SK-N-SH treated with all-trans-retinoic acid at 6 μM for 48 hours (cell line): ENCODE measurements around the gene VILL.

Source experiments
- ATAC-seq: fragments of 200-7000 bp; cut with Tn5 transposase; 3 replicates; pipeline ENCODE4 v1.9.1; 2020; ENCODE audit warnings: mild to moderate bottlenecking, moderate library complexity
- ARNTL ChIP-seq: fragments of 450-650 bp; formaldehyde crosslinking; IDR thresholded peaks from 2 replicates; pipeline ENCODE4 v1.5.0; 2020; ENCODE audit warnings: low read depth, mild to moderate bottlenecking, moderate library complexity, borderline replicate concordance
- BACH2 ChIP-seq: fragments of 250-450 bp; sonication (Bioruptor Pico); IDR thresholded peaks from 2 replicates; pipeline ENCODE4 v1.9.0; 2021; ENCODE audit warnings: mild to moderate bottlenecking, borderline replicate concordance
- CREB5 ChIP-seq: fragments of 250-450 bp; sonication (Bioruptor Pico); IDR thresholded peaks from 2 replicates; pipeline ENCODE4 v1.5.1; 2020; ENCODE audit warnings: low read depth, mild to moderate bottlenecking, moderate library complexity
- ESRRG ChIP-seq: fragments of 250-450 bp; sonication (Bioruptor Pico); IDR thresholded peaks from 2 replicates; pipeline ENCODE4 v1.6.1; 2021; ENCODE audit warnings: mild to moderate bottlenecking
- ISL1 ChIP-seq: fragments of 250-450 bp; sonication (Bioruptor Pico); IDR thresholded peaks from 2 replicates; pipeline ENCODE4 v2.1.2; 2022; ENCODE audit warnings: mild to moderate bottlenecking, moderate library complexity
- OSR1 ChIP-seq: fragments of 250-450 bp; sonication (Bioruptor Pico); IDR thresholded peaks from 2 replicates; pipeline ENCODE4 v1.8.0; 2022; ENCODE audit warnings: moderate library complexity, mild to moderate bottlenecking, inconsistent platforms
- PPARA ChIP-seq: fragments of 250-450 bp; sonication (Bioruptor Pico); IDR thresholded peaks from 2 replicates; pipeline ENCODE4 v1.5.0; 2020; ENCODE audit warnings: mild to moderate bottlenecking, borderline replicate concordance
- SNAI2 ChIP-seq: fragments of 250-450 bp; sonication (Bioruptor Pico); IDR thresholded peaks from 2 replicates; pipeline ENCODE4 v1.5.0; 2020; ENCODE audit warnings: mild to moderate bottlenecking, moderate library complexity
- ZC3H10 ChIP-seq: fragments of 250-450 bp; sonication (Bioruptor Pico); IDR thresholded peaks from 2 replicates; pipeline ENCODE4 v1.5.1; 2021; ENCODE audit warnings: mild to moderate bottlenecking, moderate library complexity
- ZFP3 ChIP-seq: fragments of 250-450 bp; sonication (Bioruptor Pico); IDR thresholded peaks from 2 replicates; pipeline ENCODE4 v1.5.0; 2020; ENCODE audit warnings: mild to moderate bottlenecking, moderate library complexity
- ZFP30 ChIP-seq: fragments of 450-650 bp; formaldehyde crosslinking; IDR thresholded peaks from 2 replicates; pipeline ENCODE4 v1.5.0; 2022; ENCODE audit warnings: mild to moderate bottlenecking, moderate library complexity
- ZNF565 ChIP-seq: fragments of 450-650 bp; formaldehyde crosslinking; conservative IDR thresholded peaks from 2 replicates; pipeline ENCODE4 v1.5.0; 2020; ENCODE audit warnings: low read depth, mild to moderate bottlenecking, moderate library complexity
- ZNF70 ChIP-seq: fragments of 450-650 bp; formaldehyde crosslinking; IDR thresholded peaks from 2 replicates; pipeline ENCODE4 v1.5.0; 2020; ENCODE audit warnings: mild to moderate bottlenecking, moderate library complexity
- ZNF8 ChIP-seq: fragments of 450-650 bp; formaldehyde crosslinking; IDR thresholded peaks from 2 replicates; pipeline ENCODE4 v1.5.0; 2020; ENCODE audit warnings: mild to moderate bottlenecking, moderate library complexity
- TF ChIP-seq, protein P1 (sequence below): fragments of 250-450 bp; sonication (Bioruptor Pico); IDR thresholded peaks from 2 replicates; pipeline ENCODE4 v1.5.1; 2021; ENCODE audit warnings: mild to moderate bottlenecking, moderate library complexity
- TF ChIP-seq, protein P2 (sequence below): fragments of 250-450 bp; sonication (Bioruptor Pico); IDR thresholded peaks from 2 replicates; pipeline ENCODE4 v1.5.0; 2020; ENCODE audit warnings: mild to moderate bottlenecking, moderate library complexity
- TF ChIP-seq, protein P3 (sequence below): fragments of 250-450 bp; sonication (Bioruptor Pico); IDR thresholded peaks from 2 replicates; pipeline ENCODE4 v1.8.0; 2021; ENCODE audit warnings: low read depth, mild to moderate bottlenecking, moderate library complexity, borderline replicate concordance
- TF ChIP-seq, protein P4 (sequence below): fragments of 250-450 bp; sonication (Bioruptor Pico); IDR thresholded peaks from 2 replicates; pipeline ENCODE4 v1.8.0; 2020; ENCODE audit warnings: mild to moderate bottlenecking, moderate library complexity, borderline replicate concordance

Gene VILL

GRCh38 chr3:37957539-37957936, 33.0 kb upstream of the VILL start:
- no peak for ATAC-seq

GRCh38 chr3:37961622-37962431, 28.8 kb upstream of the VILL start:
- TF ChIP-seq ZNF8 (CRISPR knock-in tag) (no peak), ZNF565 (CRISPR knock-in tag) (no peak)
- peak; percentile 44 for ATAC-seq

More at GRCh38 chr3:37957539-37957936, 33.0 kb upstream of the VILL start:
- no peak for TF ChIP-seq ARNTL (CRISPR knock-in tag)
- no peak for TF ChIP-seq BACH2 (CRISPR knock-in tag)
- TF ChIP-seq, protein P1, sequence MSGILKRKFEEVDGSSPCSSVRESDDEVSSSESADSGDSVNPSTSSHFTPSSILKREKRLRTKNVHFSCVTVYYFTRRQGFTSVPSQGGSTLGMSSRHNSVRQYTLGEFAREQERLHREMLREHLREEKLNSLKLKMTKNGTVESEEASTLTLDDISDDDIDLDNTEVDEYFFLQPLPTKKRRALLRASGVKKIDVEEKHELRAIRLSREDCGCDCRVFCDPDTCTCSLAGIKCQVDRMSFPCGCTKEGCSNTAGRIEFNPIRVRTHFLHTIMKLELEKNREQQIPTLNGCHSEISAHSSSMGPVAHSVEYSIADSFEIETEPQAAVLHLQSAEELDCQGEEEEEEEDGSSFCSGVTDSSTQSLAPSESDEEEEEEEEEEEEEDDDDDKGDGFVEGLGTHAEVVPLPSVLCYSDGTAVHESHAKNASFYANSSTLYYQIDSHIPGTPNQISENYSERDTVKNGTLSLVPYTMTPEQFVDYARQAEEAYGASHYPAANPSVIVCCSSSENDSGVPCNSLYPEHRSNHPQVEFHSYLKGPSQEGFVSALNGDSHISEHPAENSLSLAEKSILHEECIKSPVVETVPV: no peak
- no peak for TF ChIP-seq OSR1 (CRISPR knock-in tag)
- no peak for TF ChIP-seq SNAI2
- TF ChIP-seq, protein P2, sequence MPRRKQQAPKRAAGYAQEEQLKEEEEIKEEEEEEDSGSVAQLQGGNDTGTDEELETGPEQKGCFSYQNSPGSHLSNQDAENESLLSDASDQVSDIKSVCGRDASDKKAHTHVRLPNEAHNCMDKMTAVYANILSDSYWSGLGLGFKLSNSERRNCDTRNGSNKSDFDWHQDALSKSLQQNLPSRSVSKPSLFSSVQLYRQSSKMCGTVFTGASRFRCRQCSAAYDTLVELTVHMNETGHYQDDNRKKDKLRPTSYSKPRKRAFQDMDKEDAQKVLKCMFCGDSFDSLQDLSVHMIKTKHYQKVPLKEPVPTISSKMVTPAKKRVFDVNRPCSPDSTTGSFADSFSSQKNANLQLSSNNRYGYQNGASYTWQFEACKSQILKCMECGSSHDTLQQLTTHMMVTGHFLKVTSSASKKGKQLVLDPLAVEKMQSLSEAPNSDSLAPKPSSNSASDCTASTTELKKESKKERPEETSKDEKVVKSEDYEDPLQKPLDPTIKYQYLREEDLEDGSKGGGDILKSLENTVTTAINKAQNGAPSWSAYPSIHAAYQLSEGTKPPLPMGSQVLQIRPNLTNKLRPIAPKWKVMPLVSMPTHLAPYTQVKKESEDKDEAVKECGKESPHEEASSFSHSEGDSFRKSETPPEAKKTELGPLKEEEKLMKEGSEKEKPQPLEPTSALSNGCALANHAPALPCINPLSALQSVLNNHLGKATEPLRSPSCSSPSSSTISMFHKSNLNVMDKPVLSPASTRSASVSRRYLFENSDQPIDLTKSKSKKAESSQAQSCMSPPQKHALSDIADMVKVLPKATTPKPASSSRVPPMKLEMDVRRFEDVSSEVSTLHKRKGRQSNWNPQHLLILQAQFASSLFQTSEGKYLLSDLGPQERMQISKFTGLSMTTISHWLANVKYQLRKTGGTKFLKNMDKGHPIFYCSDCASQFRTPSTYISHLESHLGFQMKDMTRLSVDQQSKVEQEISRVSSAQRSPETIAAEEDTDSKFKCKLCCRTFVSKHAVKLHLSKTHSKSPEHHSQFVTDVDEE (CRISPR knock-in tag): no peak
- TF ChIP-seq ISL1: no peak
- TF ChIP-seq ZNF70: no peak
- TF ChIP-seq, protein P3, sequence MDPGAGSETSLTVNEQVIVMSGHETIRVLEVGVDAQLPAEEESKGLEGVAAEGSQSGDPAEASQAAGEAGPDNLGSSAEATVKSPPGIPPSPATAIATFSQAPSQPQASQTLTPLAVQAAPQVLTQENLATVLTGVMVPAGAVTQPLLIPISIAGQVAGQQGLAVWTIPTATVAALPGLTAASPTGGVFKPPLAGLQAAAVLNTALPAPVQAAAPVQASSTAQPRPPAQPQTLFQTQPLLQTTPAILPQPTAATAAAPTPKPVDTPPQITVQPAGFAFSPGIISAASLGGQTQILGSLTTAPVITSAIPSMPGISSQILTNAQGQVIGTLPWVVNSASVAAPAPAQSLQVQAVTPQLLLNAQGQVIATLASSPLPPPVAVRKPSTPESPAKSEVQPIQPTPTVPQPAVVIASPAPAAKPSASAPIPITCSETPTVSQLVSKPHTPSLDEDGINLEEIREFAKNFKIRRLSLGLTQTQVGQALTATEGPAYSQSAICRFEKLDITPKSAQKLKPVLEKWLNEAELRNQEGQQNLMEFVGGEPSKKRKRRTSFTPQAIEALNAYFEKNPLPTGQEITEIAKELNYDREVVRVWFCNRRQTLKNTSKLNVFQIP (CRISPR knock-in tag): no peak
- no peak for TF ChIP-seq ESRRG
- no peak for TF ChIP-seq ZC3H10
- TF ChIP-seq ZFP3 (CRISPR knock-in tag): no peak

DNA sequence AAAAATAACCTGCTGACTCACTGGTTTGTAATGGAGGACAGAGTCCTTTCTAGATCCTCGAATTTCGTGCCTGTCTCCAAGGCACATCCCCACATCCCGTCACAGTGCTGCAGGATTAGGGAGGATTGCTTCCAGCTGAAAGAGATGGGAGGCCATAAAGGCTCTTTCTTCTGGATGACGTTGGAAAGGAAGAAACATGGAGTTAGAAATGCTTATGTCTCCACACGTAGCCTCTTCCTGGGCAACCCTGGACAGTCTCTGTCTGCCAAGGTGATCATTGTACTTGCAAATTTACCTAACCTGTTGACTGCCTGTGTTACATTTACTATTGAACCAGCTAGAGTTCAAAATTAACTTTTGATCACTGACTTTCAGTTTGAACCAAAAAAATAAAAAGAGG, 27.6 kb upstream of the VILL start:
- peak; percentile 41; the same call in 2 of the 3 replicates for ATAC-seq
- TF ChIP-seq CREB5 (no peak), SNAI2 (no peak), ZC3H10 (no peak), ZFP30 (CRISPR knock-in tag) (no peak), ISL1 (no peak), ESRRG (no peak), BACH2 (CRISPR knock-in tag) (no peak), ZNF565 (CRISPR knock-in tag) (no peak), PPARA (no peak), ZNF70 (no peak), ZFP3 (CRISPR knock-in tag) (no peak)
- TF ChIP-seq, protein P2 (CRISPR knock-in tag): no peak
- TF ChIP-seq, protein P1: no peak
- TF ChIP-seq, protein P4, sequence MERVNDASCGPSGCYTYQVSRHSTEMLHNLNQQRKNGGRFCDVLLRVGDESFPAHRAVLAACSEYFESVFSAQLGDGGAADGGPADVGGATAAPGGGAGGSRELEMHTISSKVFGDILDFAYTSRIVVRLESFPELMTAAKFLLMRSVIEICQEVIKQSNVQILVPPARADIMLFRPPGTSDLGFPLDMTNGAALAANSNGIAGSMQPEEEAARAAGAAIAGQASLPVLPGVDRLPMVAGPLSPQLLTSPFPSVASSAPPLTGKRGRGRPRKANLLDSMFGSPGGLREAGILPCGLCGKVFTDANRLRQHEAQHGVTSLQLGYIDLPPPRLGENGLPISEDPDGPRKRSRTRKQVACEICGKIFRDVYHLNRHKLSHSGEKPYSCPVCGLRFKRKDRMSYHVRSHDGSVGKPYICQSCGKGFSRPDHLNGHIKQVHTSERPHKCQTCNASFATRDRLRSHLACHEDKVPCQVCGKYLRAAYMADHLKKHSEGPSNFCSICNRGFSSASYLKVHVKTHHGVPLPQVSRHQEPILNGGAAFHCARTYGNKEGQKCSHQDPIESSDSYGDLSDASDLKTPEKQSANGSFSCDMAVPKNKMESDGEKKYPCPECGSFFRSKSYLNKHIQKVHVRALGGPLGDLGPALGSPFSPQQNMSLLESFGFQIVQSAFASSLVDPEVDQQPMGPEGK (CRISPR knock-in tag): no peak
